ENCODE measurements around the gene TET3. TPM values are rescaled to one million over a fixed set of nuclear protein-coding genes. Genes with fewer than 3 reads are reported as not detected.
A peak's percentile ranks its signal among the peaks of the same experiment; 100 is the strongest.

Gene TET3
- total RNA-seq, 1 experiment from 2014 or later: 23.3 TPM

DNA sequence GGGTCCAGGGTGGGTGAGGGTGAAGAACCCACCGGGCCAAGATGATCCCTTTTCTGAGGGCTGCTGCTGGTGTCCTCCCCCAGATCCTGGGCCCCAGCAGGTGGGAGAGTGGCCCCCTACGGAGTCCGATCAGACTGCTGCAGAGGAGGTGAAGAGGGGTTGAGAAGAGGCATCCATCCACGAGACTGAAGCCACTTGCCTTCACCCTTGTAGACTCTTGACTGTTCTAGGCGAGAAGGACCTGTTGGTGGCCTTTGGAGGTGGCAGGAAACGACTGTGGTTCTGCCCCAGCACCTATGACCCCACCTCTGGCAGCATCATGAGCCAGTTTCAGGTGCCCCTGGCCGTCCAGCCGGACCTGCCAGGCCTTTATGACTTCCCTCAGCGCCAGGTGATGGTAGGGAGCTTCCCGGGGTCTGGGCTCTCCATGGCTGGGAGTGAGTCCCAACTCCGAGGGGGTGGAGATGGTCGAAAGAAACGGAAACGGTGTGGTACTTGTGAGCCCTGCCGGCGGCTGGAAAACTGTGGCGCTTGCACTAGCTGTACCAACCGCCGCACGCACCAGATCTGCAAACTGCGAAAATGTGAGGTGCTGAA, 1.5 kb downstream of the TET3 start:
- no peak for DNase-seq
- H3K4me1 Mint-ChIP-seq (ENCODE audit: low read depth, unreplicated experiment): peaks cover 66% of the 10 kb centered on the region
- H3K36me3 Mint-ChIP-seq (ENCODE audit: insufficient read depth, unreplicated experiment): peaks cover 83% of the 10 kb centered on the region
- TF ChIP-seq, protein P1, sequence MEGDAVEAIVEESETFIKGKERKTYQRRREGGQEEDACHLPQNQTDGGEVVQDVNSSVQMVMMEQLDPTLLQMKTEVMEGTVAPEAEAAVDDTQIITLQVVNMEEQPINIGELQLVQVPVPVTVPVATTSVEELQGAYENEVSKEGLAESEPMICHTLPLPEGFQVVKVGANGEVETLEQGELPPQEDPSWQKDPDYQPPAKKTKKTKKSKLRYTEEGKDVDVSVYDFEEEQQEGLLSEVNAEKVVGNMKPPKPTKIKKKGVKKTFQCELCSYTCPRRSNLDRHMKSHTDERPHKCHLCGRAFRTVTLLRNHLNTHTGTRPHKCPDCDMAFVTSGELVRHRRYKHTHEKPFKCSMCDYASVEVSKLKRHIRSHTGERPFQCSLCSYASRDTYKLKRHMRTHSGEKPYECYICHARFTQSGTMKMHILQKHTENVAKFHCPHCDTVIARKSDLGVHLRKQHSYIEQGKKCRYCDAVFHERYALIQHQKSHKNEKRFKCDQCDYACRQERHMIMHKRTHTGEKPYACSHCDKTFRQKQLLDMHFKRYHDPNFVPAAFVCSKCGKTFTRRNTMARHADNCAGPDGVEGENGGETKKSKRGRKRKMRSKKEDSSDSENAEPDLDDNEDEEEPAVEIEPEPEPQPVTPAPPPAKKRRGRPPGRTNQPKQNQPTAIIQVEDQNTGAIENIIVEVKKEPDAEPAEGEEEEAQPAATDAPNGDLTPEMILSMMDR (IDR thresholded peaks at IDR 0.05; ENCODE audit: unreplicated experiment): no peak
- no peaks in the 10 kb centered on the region for H3K27me3 Mint-ChIP-seq (ENCODE audit: unreplicated experiment)
- peak overlapping the region; percentile 74 for H3K27ac Mint-ChIP-seq (ENCODE audit: unreplicated experiment)
- no peaks in the 10 kb centered on the region for H3K9me3 Mint-ChIP-seq (ENCODE audit: low read depth, unreplicated experiment)
- intact Hi-C loops (cut with micrococcal nuclease; ENCODE audit: unreplicated experiment): no loop called here
- no TSS peak for BruUV-seq (replicated peaks)
- peak overlapping the region; percentile 81 for H3K4me3 Mint-ChIP-seq (ENCODE audit: low read depth, unreplicated experiment)
- CTCF ChIA-PET: interaction anchor here (0.9 to 2.6 kb wide), 4 partner anchors 10 to 159 kb away, joined by 3 to 5 read pairs (median 4); no protein-coding TSS in a partner anchor

DNA sequence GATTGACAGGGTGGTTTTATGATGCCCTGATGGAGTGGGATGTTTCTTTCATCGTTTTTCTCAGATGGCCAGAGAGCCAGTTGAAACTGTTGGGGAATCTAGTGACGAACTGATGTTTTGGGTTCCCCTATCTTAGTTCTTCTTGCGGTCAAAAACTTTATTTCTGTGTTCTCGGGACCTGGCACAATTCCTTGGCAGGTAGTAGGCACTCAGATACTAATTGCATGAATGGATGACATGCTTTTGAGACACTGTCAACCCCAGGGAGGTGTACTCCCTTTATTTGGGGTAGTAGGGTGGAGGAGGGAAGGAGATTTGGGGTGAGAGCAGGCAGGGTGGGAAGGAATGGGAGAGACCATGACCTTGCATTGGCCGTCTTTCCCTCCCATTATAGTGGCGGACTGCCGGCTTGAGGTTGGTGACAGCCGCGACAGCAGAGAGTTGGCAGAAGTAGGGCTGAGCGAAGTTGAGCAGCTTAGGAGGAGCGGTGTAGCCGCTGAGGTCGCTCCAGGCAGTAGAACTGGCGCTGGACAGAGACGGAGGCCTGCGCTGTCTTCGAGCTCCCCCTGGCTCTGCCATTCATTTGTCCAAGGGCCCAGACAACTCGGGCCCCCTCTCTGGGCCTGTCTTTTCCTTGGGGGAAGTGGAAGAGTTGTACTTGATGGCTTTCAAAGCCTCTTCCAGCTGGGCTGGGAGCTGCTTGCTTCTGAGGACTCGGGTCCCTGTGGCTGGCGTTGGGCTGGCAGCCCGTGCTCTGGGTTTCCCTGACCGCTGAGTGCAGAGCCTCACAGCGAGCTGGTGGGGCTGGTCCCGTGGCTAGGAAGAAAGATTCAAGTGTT, 2.6 kb downstream of the TET3 start:
- Mint-ChIP-seq H3K27me3 (ENCODE audit: unreplicated experiment) (no peaks in the 10 kb centered on the region), H3K36me3 (ENCODE audit: insufficient read depth, unreplicated experiment) (peaks cover 81% of the 10 kb centered on the region), H3K4me1 (ENCODE audit: low read depth, unreplicated experiment) (peaks cover 61% of the 10 kb centered on the region), H3K4me3 (ENCODE audit: low read depth, unreplicated experiment) (peak overlapping the region; percentile 81), H3K27ac (ENCODE audit: unreplicated experiment) (peak overlapping the region; percentile 74), H3K9me3 (ENCODE audit: low read depth, unreplicated experiment) (peaks cover 6% of the 10 kb centered on the region)
- TF ChIP-seq, protein P1 (IDR thresholded peaks at IDR 0.05; ENCODE audit: unreplicated experiment): no peak
- peak; percentile 53 for DNase-seq
- no TSS peak for BruUV-seq (replicated peaks)
- intact Hi-C loops (cut with micrococcal nuclease; ENCODE audit: unreplicated experiment): no loop called here
- CTCF ChIA-PET: interaction anchor here (0.9 to 2.6 kb wide), 9 partner anchors 8 to 163 kb away, joined by 3 to 5 read pairs (median 4); no protein-coding TSS in a partner anchor

DNA sequence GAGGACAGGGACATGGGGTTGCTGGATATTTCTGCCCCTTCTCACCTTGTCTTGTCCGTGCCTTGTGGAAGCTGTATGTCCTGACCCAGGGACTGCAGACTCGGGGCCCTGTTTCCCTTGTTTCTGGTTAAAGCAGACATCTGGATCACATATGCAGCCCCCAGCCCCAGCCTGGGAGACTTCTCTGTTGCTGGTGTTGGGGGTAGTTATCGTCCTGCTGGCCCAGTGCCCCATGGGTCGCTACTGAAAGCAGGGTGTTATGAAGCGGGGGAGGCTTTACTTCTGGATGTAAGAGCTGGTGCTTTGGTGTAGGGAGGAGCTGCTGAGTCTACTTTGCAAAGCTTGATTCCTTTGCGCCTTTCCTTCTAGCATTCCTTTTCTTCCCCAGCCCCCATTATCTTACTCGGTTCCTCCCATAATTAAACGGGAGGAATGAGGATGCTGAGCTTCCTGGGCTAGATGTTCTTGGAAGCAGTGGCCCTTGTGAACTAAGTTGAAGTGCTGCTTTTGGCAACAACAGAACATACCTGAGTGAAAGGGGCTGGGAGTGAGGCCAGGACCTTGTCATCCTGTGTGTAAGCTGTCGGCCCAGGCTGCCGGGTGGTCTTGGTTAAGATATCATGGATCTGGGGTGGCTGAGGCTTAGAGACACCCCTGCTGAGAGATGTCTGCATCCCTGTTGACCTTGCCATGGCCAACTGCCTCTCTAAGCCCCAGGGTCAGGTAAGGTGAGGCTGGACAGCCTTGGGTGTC, 3.4 kb downstream of the TET3 start:
- CTCF ChIA-PET: interaction anchor here (1.2 to 2.6 kb wide), 6 partner anchors 8 to 164 kb away, joined by 3 to 5 read pairs (median 4); no protein-coding TSS in a partner anchor
- H3K27ac Mint-ChIP-seq (ENCODE audit: unreplicated experiment): no peak overlapping the region
- TF ChIP-seq, protein P1 (IDR thresholded peaks at IDR 0.05; ENCODE audit: unreplicated experiment): no peak
- peaks cover 6% of the 10 kb centered on the region for H3K9me3 Mint-ChIP-seq (ENCODE audit: low read depth, unreplicated experiment)
- peaks cover 76% of the 10 kb centered on the region for H3K36me3 Mint-ChIP-seq (ENCODE audit: insufficient read depth, unreplicated experiment)
- DNase-seq: no peak
- intact Hi-C loops (cut with micrococcal nuclease; ENCODE audit: unreplicated experiment): no loop called here
- H3K4me1 Mint-ChIP-seq (ENCODE audit: low read depth, unreplicated experiment): peaks cover 54% of the 10 kb centered on the region
- no peaks in the 10 kb centered on the region for H3K27me3 Mint-ChIP-seq (ENCODE audit: unreplicated experiment)
- H3K4me3 Mint-ChIP-seq (ENCODE audit: low read depth, unreplicated experiment): peak overlapping the region; percentile 81
- BruUV-seq (replicated peaks): TSS peak; percentile 1

DNA sequence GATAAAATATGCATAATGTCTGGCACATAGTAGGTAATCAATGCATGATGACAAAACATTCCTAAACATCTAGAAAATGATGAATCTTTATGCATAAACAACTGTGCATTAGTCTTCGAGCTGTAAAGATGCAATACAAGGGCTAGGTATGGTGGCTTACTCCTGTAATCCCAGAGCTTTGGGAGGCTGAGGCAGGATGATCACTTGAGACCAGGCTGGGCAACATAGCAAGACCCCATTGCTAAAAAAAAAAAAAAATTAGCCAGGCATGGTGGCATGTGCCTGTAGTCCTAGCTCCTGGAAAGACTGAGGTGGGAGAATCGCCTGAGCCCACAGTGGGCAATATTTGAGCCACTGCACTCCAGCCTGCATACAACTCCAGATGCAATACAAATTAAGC, 5.3 kb downstream of the TET3 start:
- H3K36me3 Mint-ChIP-seq (ENCODE audit: insufficient read depth, unreplicated experiment): peaks cover 63% of the 10 kb centered on the region
- CTCF ChIA-PET: no interaction called here
- TF ChIP-seq, protein P1 (IDR thresholded peaks at IDR 0.05; ENCODE audit: unreplicated experiment): no peak
- no TSS peak for BruUV-seq (replicated peaks)
- H3K27ac Mint-ChIP-seq (ENCODE audit: unreplicated experiment): no peak overlapping the region
- intact Hi-C loops (cut with micrococcal nuclease; ENCODE audit: unreplicated experiment): no loop called here
- peaks cover 6% of the 10 kb centered on the region for H3K9me3 Mint-ChIP-seq (ENCODE audit: low read depth, unreplicated experiment)
- peaks cover 61% of the 10 kb centered on the region for H3K4me1 Mint-ChIP-seq (ENCODE audit: low read depth, unreplicated experiment)
- no peak for DNase-seq
- H3K4me3 Mint-ChIP-seq (ENCODE audit: low read depth, unreplicated experiment): no peak overlapping the region
- H3K27me3 Mint-ChIP-seq (ENCODE audit: unreplicated experiment): no peaks in the 10 kb centered on the region

Measured in Calu3 (cell line).